Activated naive CD4-positive, alpha-beta T cell treated with anti-CD3 and anti-CD28 coated beads, Interleukin-2, amount 10 ng/mL, durations not matched to agents 7 days and 5 days (primary cell): Measurements from ENCODE around the gene ST6GAL1.
"Not testable (repeated sequence)": the region's sequence is repeated elsewhere in the genome, so short reads cannot be mapped to it uniquely, and the experiment has no call there.

Experiments used
- CTCF ChIA-PET: fragments of 350-600 bp; sonication (Branson Sonifier 250); formaldehyde crosslinking; loops from one replicate; lab custom pipeline; 2021; ENCODE audit warnings: antibody characterized with exemption; lab: Charles Lee
- DNase-seq: peaks from one replicate; pipeline ENCODE4 v3.0.0-alpha.2; 2020
- H3K27ac Mint-ChIP-seq: one replicate; pipeline ENCODE4 v1.8.0; 2021; ENCODE audit warnings: mild to moderate bottlenecking, moderate library complexity, mixed read lengths
- H3K27me3 Mint-ChIP-seq: one replicate; pipeline ENCODE4 v1.8.0; 2021; ENCODE audit warnings: mild to moderate bottlenecking, mixed read lengths
- H3K36me3 Mint-ChIP-seq: one replicate; pipeline ENCODE4 v1.8.0; 2021; ENCODE audit warnings: mixed read lengths
- H3K4me1 Mint-ChIP-seq: one replicate; pipeline ENCODE4 v1.8.0; 2021; ENCODE audit warnings: mixed read lengths
- H3K4me3 Mint-ChIP-seq: one replicate; pipeline ENCODE4 v1.8.0; 2021; ENCODE audit warnings: mild to moderate bottlenecking, moderate library complexity, mixed read lengths
- H3K9me3 Mint-ChIP-seq: one replicate; pipeline ENCODE4 v1.8.0; 2021; ENCODE audit warnings: mixed read lengths

Gene ST6GAL1

DNA sequence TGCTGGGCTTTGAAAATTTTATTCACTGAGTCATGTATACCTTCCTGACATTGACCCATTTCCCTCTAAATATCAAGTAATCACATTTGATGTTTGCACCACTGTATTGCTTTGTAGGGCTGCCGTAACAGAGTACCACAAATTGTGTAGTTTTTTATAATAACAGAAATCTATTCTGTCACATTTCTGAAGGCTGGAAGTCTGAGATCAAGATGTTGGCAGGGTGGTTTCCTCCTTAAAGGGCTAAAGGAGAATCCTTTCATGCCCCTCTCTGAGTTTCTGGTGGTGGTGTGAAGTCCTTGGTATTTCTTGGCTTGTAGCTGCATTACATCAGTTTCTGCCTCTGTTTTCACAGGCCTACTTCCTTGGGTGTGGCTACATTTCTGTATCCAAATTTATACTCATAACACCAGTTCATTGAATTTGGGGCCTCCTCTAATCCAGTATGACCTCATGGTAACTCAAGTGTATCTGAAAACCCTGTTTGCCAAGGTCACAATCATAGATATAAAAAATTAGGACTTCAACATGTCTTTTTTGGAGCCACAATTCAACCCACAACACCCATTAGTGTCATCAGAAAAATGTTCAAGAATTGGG lies 29.1 kb upstream of the ST6GAL1 start:
- Mint-ChIP-seq H3K36me3 (peaks cover 40% of the 10 kb centered on the region), H3K4me1 (peaks cover 28% of the 10 kb centered on the region), H3K27ac (peak overlapping the region; percentile 90), H3K4me3 (no peak overlapping the region), H3K9me3 (peaks cover 46% of the 10 kb centered on the region), H3K27me3 (peaks cover 3% of the 10 kb centered on the region)
- no peak for DNase-seq
- CTCF ChIA-PET: no interaction called here

DNA sequence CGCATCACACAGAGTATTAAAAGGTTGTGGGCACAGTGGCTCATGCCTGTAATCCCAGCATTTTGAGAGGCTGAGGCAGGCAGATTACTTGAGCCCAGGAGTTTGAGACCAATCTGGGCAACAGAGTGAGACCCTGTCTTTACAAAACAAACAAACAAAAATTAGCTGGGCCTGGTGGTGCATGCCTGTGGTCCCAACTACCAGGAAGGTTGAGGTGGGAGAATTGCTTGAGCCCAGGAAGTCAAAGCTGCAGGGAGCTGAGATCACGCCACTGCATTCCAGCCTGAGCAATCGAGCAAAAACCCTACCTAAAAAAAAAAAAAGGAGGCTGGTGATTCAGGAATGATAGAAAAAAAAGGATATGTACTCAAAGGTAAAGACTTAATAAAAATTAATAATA lies 28.2 kb upstream of the ST6GAL1 start:
- Mint-ChIP-seq H3K9me3 (peaks cover 55% of the 10 kb centered on the region), H3K27ac (no peak overlapping the region), H3K4me3 (no peak overlapping the region), H3K36me3 (peaks cover 49% of the 10 kb centered on the region), H3K4me1 (peaks cover 35% of the 10 kb centered on the region), H3K27me3 (peaks cover 3% of the 10 kb centered on the region)
- CTCF ChIA-PET: interaction anchor here (1.4 kb wide), 1 partner anchor 29 kb away, joined by 4 read pairs; no protein-coding TSS in a partner anchor
- no peak for DNase-seq

DNA sequence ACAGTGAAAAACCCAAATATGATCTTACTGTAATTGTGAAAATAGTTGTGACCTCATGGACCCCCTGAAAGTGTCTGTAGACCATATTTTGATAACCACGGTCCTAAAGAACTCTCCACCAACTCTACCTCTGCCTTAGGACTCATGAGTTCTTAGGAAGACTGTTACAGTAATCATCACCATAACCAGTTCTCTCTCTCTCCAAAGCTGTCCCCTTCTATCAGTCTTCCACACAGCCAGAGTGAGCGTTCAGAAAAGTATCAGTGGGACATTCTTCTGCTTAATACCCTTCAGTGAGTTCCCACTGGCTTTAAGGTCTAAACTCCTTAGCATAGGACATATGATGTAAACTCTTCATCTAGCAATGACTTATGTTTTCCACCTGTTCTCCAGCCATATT lies 27.6 kb upstream of the ST6GAL1 start:
- Mint-ChIP-seq H3K36me3 (peaks cover 55% of the 10 kb centered on the region), H3K9me3 (peaks cover 61% of the 10 kb centered on the region), H3K27me3 (peaks cover 3% of the 10 kb centered on the region), H3K27ac (no peak overlapping the region), H3K4me3 (no peak overlapping the region), H3K4me1 (peaks cover 40% of the 10 kb centered on the region)
- CTCF ChIA-PET: interaction anchor here (1.4 kb wide), 1 partner anchor 28 kb away, joined by 4 read pairs; no protein-coding TSS in a partner anchor
- no peak for DNase-seq

DNA sequence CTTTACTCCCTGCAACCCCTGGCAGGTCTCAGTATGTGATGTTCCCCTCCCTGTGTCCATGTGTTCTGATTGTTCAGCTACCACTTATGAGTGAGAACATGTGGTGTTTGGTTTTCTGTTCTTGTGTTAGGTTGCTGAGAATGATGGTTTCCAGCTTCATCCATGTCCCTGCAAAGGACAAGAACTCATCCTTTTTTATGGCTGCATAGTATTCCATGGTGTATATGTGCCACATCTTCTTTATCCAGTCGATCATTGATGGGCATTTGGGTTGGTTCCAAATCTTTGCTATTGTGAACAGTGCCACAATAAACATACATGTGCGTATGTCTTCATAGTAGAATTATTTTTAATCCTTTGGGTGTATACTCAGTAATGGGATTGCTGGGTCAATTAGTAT lies 26.6 kb upstream of the ST6GAL1 start:
- DNase-seq, H3K27ac Mint-ChIP-seq, H3K27me3 Mint-ChIP-seq, H3K4me3 Mint-ChIP-seq: not testable (repeated sequence)
- Mint-ChIP-seq H3K9me3 (peaks cover 68% of the 10 kb centered on the region), H3K36me3 (peaks cover 64% of the 10 kb centered on the region), H3K4me1 (peaks cover 49% of the 10 kb centered on the region)
- CTCF ChIA-PET: interaction anchor here (1.4 kb wide), 1 partner anchor 27 kb away, joined by 4 read pairs; no protein-coding TSS in a partner anchor

DNA sequence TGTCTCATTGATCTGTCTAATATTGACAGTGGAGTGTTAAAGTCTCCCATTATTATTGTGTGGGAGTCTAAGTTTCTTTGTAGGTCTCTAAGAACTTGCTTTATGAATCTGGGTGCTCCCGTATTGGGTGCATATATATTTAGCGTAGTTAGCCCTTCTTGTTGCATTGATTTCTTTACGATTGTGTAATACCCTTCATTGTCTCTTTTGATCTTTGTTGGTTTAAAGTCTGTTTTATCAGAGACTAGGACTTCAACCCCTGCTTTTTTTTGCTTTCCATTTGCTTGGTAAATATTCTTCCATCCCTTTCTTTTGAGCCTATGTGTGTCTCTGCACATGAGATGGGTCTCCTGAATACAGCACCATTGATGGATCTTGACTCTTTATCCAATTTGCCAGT lies 23.3 kb upstream of the ST6GAL1 start:
- not testable (repeated sequence) for DNase-seq, H3K27me3 Mint-ChIP-seq, H3K4me3 Mint-ChIP-seq
- peaks cover 78% of the 10 kb centered on the region for H3K36me3 Mint-ChIP-seq
- peak overlapping the region; percentile 6 for H3K27ac Mint-ChIP-seq
- H3K9me3 Mint-ChIP-seq: peaks cover 67% of the 10 kb centered on the region
- H3K4me1 Mint-ChIP-seq: peaks cover 42% of the 10 kb centered on the region
- CTCF ChIA-PET: interaction anchor here (1.2 kb wide), 1 partner anchor 58 kb away, joined by 3 read pairs; no protein-coding TSS in a partner anchor

DNA sequence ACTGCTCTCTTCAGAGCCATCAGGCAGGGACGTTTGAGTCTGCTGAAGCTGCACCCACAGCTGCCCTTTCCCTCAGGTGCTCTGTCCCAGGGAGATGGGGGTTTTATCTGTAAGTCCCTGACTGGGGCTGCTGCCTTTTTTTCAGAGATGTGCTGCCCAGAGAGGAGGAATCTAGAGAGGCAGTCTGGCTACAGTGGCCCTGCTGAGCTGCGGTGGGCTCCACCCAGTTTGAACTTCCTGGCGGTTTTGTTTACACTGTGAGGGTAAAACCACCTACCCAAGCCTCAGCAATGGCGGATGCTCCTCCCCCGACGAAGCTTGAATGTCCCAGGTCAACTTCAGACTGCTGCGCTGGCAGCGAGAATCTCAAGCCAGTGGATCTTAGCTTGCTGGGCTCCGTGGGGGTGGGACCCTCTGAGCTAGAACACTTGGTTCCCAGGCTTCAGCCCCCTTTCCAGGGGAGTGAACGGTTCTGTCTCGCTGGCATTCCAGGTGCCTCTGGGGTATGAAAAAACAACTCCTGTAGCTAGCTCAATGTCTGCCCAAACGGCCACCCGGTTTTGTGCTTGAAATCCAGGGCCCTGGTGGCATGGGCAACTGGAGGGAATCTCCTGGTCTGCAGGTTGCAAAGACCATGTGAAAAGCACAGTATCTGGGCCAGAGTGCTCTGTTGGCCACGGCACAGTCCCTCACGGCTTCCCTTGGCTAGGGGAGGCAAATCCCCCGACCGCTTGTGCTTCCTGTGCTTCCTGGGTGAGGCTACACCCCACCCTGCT lies 21.1 kb upstream of the ST6GAL1 start:
- peaks cover 55% of the 10 kb centered on the region for H3K9me3 Mint-ChIP-seq
- H3K27ac Mint-ChIP-seq: peak overlapping the region; percentile 95
- peaks cover 49% of the 10 kb centered on the region for H3K4me1 Mint-ChIP-seq
- peaks cover 11% of the 10 kb centered on the region for H3K27me3 Mint-ChIP-seq
- CTCF ChIA-PET: interaction anchor here (0.5 to 2.0 kb wide), 8 partner anchors 9 to 255 kb away, joined by 3 to 6 read pairs (median 3); partner anchors contain the start of gene ST6GAL1
- DNase-seq: peak; percentile 92
- H3K4me3 Mint-ChIP-seq: peak overlapping the region; percentile 47
- peaks cover 67% of the 10 kb centered on the region for H3K36me3 Mint-ChIP-seq

DNA sequence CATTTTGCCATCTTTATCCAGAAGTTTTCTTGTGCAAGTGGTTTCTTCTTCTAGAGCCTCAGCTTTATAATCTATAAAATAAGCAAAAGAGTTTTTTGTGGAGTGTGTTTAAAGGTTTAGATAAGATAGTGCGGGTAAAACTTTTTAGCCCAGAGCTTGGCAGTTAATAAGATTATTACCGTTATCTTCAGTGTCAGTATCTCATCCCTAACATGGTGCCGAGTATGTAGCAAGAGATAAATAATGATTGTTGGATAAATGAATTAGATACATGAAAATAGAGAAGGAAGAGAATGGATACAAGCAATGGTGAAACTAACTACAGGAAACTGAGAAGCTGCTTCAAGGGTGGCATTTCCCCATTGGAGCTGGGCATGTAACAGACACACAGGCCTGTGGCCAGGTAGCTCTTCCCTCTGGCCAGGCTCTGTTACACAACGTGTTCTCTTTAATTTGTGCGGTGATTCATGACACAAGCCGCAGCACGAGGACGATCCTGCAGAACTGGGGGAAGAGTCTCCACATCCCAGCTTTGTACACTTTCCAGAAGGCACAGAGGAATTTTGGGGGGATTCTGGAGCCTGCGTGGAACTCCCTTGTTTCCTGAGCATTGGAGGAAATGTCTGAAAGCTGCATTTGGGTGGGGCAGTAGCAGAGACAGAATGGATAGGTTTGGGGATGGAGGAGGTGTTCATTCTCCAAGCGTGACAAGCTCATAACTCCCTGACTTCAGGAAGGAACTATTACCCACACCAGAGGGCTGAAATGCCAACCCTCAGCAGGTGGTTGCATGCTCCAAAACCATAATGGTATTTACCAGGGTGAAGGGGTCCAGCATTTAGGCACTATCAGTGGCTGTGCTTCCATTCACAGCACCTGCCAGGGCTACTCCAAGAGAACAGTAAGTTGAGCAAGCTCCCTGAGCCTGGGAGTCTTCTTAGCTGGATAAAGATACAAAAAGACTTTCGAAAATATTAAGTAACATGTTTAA lies 14.2 kb upstream of the ST6GAL1 start:
- Mint-ChIP-seq H3K4me1 (peaks cover 54% of the 10 kb centered on the region), H3K4me3 (no peak overlapping the region), H3K36me3 (peaks cover 9% of the 10 kb centered on the region), H3K9me3 (peaks cover 5% of the 10 kb centered on the region), H3K27me3 (peaks cover 5% of the 10 kb centered on the region), H3K27ac (peak overlapping the region; percentile 68)
- CTCF ChIA-PET: interaction anchor here (0.7 to 1.5 kb wide), 3 partner anchors 11 to 67 kb away, joined by 3 to 6 read pairs (median 4); no protein-coding TSS in a partner anchor
- peak; percentile 33 for DNase-seq

DNA sequence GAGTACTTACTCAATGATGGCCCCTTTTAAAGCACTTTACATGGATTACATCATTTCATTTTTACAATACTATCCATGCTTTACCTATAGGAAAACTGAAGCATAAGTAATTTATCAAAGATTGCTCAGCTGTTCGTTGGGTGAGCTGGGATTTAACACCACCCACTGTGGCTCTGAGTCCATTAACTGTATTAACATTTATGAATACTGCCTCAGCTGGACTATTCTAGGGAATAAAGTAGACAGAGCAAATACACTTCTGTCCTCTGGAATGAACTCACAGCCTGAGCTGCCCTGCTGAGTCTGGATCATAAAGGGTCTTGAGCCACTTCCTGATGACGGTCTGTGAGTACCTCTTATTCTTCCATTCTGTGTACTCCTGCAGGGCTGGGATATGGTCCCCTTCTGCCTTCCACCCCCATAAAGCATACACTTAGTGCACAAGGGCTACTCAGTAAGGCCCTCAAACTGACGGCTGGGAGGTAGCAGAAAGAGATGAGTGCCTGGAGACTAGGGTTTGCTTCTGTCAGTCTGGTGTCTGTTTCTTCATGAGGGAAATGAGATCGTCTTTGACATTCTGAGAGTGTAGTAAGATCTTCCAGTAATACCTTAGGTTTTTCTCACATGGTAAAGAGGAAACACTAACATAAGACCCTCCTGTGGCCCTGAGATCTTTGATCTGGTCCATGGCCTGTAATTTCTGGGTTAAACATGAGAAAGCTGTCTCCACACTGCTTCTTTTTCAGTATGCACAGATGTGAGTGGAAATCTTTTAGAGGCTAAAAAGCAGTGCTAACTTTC lies 12.6 kb upstream of the ST6GAL1 start:
- peaks cover 51% of the 10 kb centered on the region for H3K4me1 Mint-ChIP-seq
- H3K27ac Mint-ChIP-seq: no peak overlapping the region
- DNase-seq: no peak
- peaks cover 5% of the 10 kb centered on the region for H3K27me3 Mint-ChIP-seq
- H3K9me3 Mint-ChIP-seq: no peaks in the 10 kb centered on the region
- peaks cover 6% of the 10 kb centered on the region for H3K36me3 Mint-ChIP-seq
- CTCF ChIA-PET: interaction anchor here (0.9 to 1.3 kb wide), 2 partner anchors 8 to 11 kb away, joined by 3 to 4 read pairs; no protein-coding TSS in a partner anchor
- no peak overlapping the region for H3K4me3 Mint-ChIP-seq

DNA sequence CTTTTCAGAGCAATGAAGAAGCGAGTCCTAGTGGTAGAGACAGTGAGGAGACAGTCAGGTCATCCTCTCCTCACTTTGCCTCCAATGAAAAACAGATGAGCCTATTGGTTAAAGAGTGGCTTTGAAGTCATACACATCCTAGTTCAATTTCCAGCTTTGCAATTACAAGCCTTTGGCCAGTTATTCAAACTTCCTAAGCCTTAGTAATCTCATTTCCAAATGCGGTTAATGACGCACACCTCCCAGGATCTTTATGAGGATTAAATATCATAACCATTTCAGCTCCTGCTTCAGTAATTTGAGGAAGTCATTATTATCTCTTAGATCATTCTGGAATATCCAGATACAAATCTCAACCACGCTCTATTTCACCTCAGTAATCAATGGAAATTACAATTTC lies 10.0 kb upstream of the ST6GAL1 start:
- no peak for DNase-seq
- no peaks in the 10 kb centered on the region for H3K9me3 Mint-ChIP-seq
- CTCF ChIA-PET: interaction anchor here (1.5 to 2.6 kb wide), 2 partner anchors 11 to 71 kb away, joined by 7 to 9 read pairs; partner anchors contain the start of gene ST6GAL1

DNA sequence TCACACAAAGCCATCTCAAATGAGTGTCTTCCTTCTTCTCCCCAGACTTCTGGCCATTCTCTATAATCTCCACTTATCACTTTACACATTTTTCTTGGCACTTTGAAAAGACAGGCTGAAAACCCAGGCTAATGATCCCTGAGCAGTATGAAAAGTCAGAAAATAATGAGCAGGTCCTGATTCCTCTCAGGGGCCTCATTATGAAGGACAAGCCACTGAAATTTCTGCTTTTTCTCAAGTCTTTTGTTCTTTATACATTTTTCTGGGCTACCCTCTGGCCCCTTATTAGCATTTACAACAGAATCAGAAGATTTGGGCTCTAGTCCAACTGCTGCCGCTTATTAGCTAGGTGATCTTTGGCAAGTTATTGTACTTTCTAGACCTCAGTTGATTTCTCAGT lies 9.5 kb upstream of the ST6GAL1 start:
- CTCF ChIA-PET: interaction anchor here (1.5 to 2.6 kb wide), 2 partner anchors 10 to 72 kb away, joined by 7 to 9 read pairs; partner anchors contain the start of gene ST6GAL1
- Mint-ChIP-seq H3K27me3 (no peaks in the 10 kb centered on the region), H3K36me3 (no peaks in the 10 kb centered on the region), H3K4me1 (peaks cover 25% of the 10 kb centered on the region), H3K9me3 (no peaks in the 10 kb centered on the region), H3K27ac (no peak overlapping the region), H3K4me3 (no peak overlapping the region)
- no peak for DNase-seq

More for the DNA sequence above, 10.0 kb upstream of the ST6GAL1 start:
- no peak overlapping the region for H3K27ac Mint-ChIP-seq
- H3K4me1 Mint-ChIP-seq: peaks cover 30% of the 10 kb centered on the region
- H3K36me3 Mint-ChIP-seq: no peaks in the 10 kb centered on the region
- no peak overlapping the region for H3K4me3 Mint-ChIP-seq
- H3K27me3 Mint-ChIP-seq: no peaks in the 10 kb centered on the region

DNA sequence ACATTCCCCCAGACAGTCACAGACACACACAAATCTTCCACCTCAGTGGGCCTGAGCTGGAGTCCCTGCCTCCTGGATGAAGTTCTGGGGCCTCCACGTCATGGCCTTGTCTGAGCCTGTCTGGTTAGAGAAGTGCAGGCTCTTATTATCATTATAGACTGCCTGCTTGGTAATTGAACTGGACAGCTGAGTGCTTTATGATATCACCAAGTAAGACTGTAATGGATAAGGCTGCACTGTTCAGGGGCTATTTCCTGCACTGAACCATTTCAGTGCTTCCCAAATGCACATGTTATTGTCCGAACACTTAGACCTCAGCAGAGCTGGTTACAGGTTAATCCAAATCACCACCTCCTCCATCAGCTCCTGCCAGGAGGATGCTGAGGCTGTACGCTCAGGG lies 8.7 kb upstream of the ST6GAL1 start:
- CTCF ChIA-PET: interaction anchor here (0.8 to 2.6 kb wide), 3 partner anchors 9 to 72 kb away, joined by 3 to 9 read pairs (median 7); partner anchors contain the start of gene ST6GAL1
- H3K36me3 Mint-ChIP-seq: no peaks in the 10 kb centered on the region
- no peak overlapping the region for H3K4me3 Mint-ChIP-seq
- no peak overlapping the region for H3K27ac Mint-ChIP-seq
- H3K4me1 Mint-ChIP-seq: peaks cover 17% of the 10 kb centered on the region
- no peaks in the 10 kb centered on the region for H3K27me3 Mint-ChIP-seq
- no peak for DNase-seq
- H3K9me3 Mint-ChIP-seq: no peaks in the 10 kb centered on the region

DNA sequence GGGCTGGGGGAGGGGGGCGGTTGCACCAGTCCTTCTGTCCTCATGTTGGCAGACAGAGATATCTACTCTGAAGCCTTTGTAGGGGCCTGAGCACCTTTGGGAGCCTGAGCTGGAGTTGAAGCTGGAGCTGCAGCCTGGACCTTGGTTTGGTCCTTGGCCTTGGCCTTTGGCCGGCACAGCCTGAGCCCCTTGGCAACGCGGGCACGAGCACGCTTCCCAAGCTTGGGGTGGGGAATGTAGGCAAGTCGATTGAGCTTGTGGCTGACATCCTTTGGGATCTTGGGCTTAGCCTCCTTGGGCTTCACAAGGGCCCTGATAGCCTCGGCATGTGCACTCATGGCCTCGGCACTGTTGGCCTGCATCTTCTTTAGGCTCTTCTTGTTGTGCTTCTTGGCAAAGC lies 8.1 kb upstream of the ST6GAL1 start:
- no peak for DNase-seq
- CTCF ChIA-PET: interaction anchor here (0.7 kb wide), 1 partner anchor 9 kb away, joined by 4 read pairs; no protein-coding TSS in a partner anchor
- Mint-ChIP-seq H3K4me3 (no peak overlapping the region), H3K27ac (no peak overlapping the region), H3K4me1 (peaks cover 12% of the 10 kb centered on the region), H3K27me3 (no peaks in the 10 kb centered on the region), H3K9me3 (no peaks in the 10 kb centered on the region), H3K36me3 (no peaks in the 10 kb centered on the region)
